KMS-11 (cell line): ENCODE results near the gene ACKR1.

Experiments used
- H2AFZ ChIP-seq: fragments of 200-600 bp; sonication (generic); 2 replicates; pipeline ENCODE4 v1.6.1; 2016; ENCODE audit warnings: antibody characterized with exemption, mixed run types, low read depth
- H3K27ac ChIP-seq: fragments of 200-600 bp; sonication (generic); 2 replicates; pipeline ENCODE4 v1.6.1; 2016; ENCODE audit warnings: mild to moderate bottlenecking, mixed run types
- H3K27me3 ChIP-seq: fragments of 200-600 bp; sonication (generic); 2 replicates; pipeline ENCODE4 v1.6.1; 2017; ENCODE audit warnings: mild to moderate bottlenecking, low read depth, mixed run types, moderate library complexity; ENCODE audit not compliant: insufficient read depth
- H3K36me3 ChIP-seq: fragments of 200-600 bp; sonication (generic); 2 replicates; pipeline ENCODE4 v1.6.1; 2017; ENCODE audit warnings: mild to moderate bottlenecking, mixed run types; ENCODE audit not compliant: insufficient read depth
- H3K4me1 ChIP-seq: fragments of 200-600 bp; sonication (generic); 2 replicates; pipeline ENCODE4 v1.6.1; 2016; ENCODE audit warnings: mild to moderate bottlenecking, low read depth, mixed run types; ENCODE audit not compliant: poor library complexity, severe bottlenecking
- H3K4me2 ChIP-seq: fragments of 200-600 bp; sonication (generic); 2 replicates; pipeline ENCODE4 v1.7.0; 2016; ENCODE audit warnings: mild to moderate bottlenecking, mixed run types
- H3K4me3 ChIP-seq: fragments of 200-600 bp; sonication (generic); IDR thresholded peaks from 2 replicates; pipeline ENCODE4 v1.6.1; 2017; ENCODE audit warnings: low read depth, low read length, mixed read lengths; ENCODE audit not compliant: insufficient read depth
- H3K79me2 ChIP-seq: fragments of 200-600 bp; sonication (generic); 2 replicates; pipeline ENCODE4 v1.6.1; 2016; ENCODE audit warnings: low read depth, mixed run types; ENCODE audit not compliant: insufficient read depth
- H3K9ac ChIP-seq: fragments of 200-600 bp; sonication (generic); 2 replicates; pipeline ENCODE4 v1.6.1; 2016; ENCODE audit warnings: mild to moderate bottlenecking, mixed run types
- H4K20me1 ChIP-seq: fragments of 200-600 bp; sonication (generic); 2 replicates; pipeline ENCODE4 v1.6.1; 2016; ENCODE audit warnings: mild to moderate bottlenecking, mixed run types; ENCODE audit not compliant: insufficient read depth
- CTCF ChIP-seq: fragments of 200-600 bp; sonication (generic); conservative IDR thresholded peaks from 2 replicates; pipeline ENCODE4 v1.6.1; 2017; ENCODE audit warnings: low read depth, mild to moderate bottlenecking, antibody characterized with exemption, low read length, moderate library complexity, mixed read lengths

ACKR1 gene

DNA sequence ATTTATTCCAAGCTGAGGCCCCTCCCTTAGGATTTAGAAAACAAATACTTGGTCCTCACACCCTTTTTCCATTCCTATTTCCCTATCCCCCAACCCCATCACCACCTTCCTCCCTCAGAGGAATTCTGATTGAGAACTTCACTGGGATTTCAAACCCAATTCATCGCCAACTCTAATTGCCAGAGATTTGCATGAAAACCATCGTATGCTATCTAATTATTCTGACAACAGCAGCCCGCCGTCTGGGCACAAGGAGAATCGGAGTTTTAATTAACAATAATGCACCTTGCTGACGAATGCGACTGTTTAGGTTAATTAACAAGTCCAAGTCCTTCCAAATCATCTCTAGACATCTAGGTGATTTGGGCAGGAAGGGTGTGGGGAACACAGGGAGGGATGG, 4.4 kb downstream of the ACKR1 start:
- no peaks in the 10 kb centered on the region for H3K4me1 ChIP-seq
- no peaks in the 10 kb centered on the region for H3K79me2 ChIP-seq
- H4K20me1 ChIP-seq, result no peaks in the 10 kb centered on the region
- H2AFZ ChIP-seq, result no peak overlapping the region
- no peaks in the 10 kb centered on the region; the same call in 1 of the 2 replicates for H3K27me3 ChIP-seq
- TF ChIP-seq CTCF, result no peak
- H3K4me3 ChIP-seq, result no peak overlapping the region
- no peak overlapping the region for H3K9ac ChIP-seq
- H3K36me3 ChIP-seq, result no peaks in the 10 kb centered on the region
- no peak overlapping the region for H3K27ac ChIP-seq
- H3K4me2 ChIP-seq, result no peak overlapping the region

DNA sequence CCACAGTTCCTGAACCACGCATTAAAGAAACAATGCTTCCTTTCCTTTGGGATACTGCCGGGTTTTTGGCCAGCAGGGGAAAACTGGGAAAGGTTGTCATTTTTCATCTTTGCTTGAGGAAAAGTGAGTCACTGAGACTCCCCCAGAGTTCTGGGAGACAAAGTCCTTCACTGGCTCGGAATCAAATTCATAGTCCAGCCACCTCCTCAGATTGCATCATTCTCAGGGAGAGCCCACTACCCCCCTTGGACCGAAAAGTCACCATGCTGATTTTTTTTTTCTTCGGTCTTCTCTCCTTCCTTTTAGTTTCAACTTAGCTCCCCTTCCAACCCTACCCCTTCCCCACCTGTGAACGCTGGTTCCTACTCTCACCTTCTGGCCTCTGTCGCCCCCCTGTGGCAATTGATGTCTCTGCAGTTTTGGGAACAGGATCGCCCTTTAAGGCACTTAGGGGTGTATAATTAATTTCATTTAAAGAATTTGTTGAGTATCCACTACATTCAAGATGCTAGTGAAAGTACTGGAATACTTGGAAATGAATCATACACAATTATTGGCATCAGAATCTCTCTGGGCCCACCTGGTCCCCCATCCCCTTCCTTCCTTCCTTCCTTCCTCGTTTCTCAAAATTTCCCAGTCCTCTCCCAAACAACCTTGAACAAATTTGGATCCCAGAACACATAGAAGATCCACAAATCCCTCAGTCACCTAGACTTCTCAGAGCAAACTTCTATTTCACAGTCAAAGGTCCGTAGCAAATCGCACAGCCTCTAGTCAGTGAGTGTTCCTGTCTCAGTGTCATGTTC, 6.9 kb downstream of the ACKR1 start:
- Histone ChIP-seq H3K27ac (no peak overlapping the region), H3K9ac (no peak overlapping the region), H3K4me1 (no peaks in the 10 kb centered on the region), H3K4me2 (peak overlapping the region; percentile 5; the same call in 1 of the 2 replicates), H3K36me3 (no peaks in the 10 kb centered on the region), H2AFZ (no peak overlapping the region), H3K79me2 (no peaks in the 10 kb centered on the region), H3K27me3 (no peaks in the 10 kb centered on the region; the same call in 1 of the 2 replicates), H4K20me1 (no peaks in the 10 kb centered on the region), H3K4me3 (peak overlapping the region; percentile 42)
- peak; percentile 100 for TF ChIP-seq CTCF

- no peaks in the 10 kb centered on the region for H3K79me2 ChIP-seq
- TF ChIP-seq CTCF, result no peak
- H3K4me2 ChIP-seq, result no peak overlapping the region
- H3K4me3 ChIP-seq, result no peak overlapping the region
- H3K9ac ChIP-seq, result no peak overlapping the region
- no peaks in the 10 kb centered on the region; the same call in 1 of the 2 replicates for H3K27me3 ChIP-seq
- no peak overlapping the region for H3K27ac ChIP-seq
- H2AFZ ChIP-seq, result no peak overlapping the region
- no peaks in the 10 kb centered on the region for H3K36me3 ChIP-seq
- H3K4me1 ChIP-seq, result no peaks in the 10 kb centered on the region
- H4K20me1 ChIP-seq, result no peaks in the 10 kb centered on the region
Measured at GRCh38 chr1:159212596-159212995, 7.9 kb downstream of the ACKR1 start.

DNA sequence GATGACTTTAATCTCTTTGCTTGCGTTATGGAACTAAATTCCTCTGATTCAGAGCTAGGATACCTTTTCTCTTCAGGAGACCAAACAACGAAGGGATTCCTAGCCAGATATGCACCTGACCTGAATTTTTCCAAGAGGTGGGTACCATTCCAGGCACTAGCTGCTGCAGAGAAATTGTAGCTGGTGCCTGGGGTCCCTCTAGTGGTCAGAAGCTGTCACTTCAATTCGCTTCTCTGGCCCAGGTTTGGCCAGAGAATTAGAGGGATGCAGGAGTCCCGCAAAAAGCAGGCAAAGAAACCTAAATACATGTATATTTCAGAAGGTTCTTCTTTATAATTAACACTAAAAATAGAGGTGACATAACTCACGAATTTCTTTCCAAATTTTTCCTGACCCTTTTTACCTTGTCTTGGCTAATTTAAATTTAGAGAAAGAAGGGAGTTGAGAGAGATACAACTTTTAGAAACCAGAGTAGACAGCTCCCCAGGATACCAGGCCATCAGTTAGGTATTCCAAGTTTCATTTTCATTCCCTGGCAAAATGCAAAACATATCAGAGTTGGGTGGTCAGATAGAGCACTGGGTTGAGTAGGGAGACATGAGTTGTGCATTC, 9.6 kb downstream of the ACKR1 start:
- H3K27me3 ChIP-seq, result no peaks in the 10 kb centered on the region; the same call in 1 of the 2 replicates
- no peaks in the 10 kb centered on the region for H4K20me1 ChIP-seq
- H3K9ac ChIP-seq, result no peak overlapping the region
- H2AFZ ChIP-seq, result no peak overlapping the region
- H3K79me2 ChIP-seq, result no peaks in the 10 kb centered on the region
- H3K36me3 ChIP-seq, result no peaks in the 10 kb centered on the region
- H3K27ac ChIP-seq, result no peak overlapping the region
- H3K4me1 ChIP-seq, result no peaks in the 10 kb centered on the region
- H3K4me3 ChIP-seq, result no peak overlapping the region
- no peak overlapping the region for H3K4me2 ChIP-seq
- TF ChIP-seq CTCF, result peak; percentile 100
